ELF-1 (cell line): ENCODE data around the gene BPIFB6.
A peak's percentile ranks its signal among the peaks of the same experiment; 100 is the strongest.

Experiments used
- DNase-seq: peaks from one replicate; pipeline ENCODE4 v3.0.0-alpha.2; 2016; ENCODE audit warnings: low read depth, low spot score

BPIFB6 gene

DNA sequence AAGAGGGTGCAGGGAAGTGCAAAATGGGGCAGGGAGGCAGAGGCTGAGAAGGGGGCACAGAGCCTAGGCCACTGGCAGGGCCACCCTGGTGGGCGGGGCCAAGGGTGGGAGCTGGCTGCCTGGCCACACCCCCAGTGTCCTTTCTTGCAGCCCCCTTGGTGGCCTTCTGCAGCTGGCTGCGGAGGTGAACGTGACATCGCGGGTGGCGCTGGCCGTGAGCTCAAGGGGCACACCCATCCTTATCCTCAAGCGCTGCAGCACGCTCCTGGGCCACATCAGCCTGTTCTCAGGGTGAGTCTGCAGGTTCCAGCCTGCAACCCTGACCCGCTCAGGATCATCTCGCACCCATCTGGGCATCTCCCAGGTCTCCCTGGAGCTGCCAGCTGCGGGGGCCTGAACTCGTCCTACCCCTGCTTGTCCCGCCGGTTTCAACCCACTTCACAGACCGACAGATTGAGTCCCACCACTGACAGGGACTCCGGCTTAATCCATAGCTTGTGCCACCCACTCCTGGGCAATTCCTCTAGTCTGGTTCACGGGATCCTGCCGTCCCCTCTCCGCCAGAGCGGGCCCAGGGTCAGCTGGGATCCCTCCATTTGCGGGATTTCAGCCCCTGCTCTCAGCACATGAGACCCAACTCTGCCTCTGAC lies 28.4 kb downstream of the BPIFB6 start:
- no peak for DNase-seq

DNA sequence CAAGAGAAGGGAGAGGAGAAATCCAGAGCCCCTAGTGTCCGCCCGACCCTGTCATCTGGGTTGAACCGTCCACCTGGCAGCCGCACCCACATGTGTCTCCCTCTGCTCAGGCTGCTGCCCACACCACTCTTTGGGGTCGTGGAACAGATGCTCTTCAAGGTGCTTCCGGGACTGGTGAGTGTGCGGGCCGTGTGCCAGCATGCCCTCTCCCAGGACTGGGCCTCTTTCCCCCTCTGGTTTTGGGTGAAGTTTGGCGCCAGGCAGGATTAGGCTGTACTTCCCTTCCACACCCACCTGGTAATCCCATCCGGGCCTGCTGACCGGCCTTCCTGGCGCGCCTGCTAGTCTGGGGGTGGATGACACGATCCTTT lies 30.2 kb downstream of the BPIFB6 start:
- DNase-seq = no peak

DNA sequence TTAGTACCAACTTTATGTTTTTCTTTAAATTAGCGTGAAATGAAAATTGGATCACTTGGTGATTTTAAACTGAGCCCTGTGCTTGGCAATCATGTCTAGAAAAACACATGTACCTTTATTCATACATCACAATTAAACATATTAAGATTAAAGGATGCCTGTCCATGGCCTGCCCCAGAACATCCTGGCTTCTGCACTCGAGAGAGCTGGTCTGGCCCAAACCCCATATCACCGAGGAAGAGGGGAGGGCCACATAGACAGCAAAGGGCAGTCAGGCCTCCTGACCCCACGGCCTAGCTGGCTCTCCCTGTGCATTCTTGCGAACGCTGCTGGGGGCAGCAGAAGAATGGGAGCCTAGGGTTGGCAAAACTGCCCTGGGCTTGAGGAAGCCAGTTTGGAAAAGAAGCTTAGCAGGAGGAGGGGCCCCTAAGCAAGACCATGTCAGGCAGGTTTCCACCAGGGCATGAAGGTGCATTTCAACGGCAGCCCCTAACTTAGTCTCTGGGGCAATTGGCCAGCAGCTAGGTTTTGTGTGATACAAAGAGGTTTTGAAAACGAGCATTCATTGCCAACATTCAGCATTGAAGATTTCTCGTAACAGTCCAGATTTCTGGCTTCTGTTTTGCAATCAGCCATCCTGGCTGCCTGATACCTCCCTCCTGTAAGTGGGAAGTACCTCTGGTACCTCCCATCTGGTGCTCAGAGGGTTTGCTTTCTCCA lies 30.8 kb downstream of the BPIFB6 start:
- peak; percentile 44 for DNase-seq

DNA sequence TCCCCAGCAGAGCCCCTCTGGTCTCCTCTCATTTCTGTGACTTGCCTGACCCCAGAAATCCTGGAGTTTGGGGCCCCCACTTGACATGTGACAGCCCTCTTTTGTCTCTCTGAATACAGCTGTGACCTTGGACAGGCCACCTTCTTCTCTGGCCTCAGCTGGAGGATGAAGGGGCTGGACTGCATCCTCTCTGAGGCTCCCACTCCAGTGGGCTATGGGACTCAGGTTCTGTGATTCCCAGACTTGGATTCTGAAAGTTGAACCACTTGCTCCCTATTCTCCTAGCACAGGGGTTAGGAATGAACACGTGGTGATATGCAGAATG lies 31.3 kb downstream of the BPIFB6 start:
- DNase-seq = no peak

DNA sequence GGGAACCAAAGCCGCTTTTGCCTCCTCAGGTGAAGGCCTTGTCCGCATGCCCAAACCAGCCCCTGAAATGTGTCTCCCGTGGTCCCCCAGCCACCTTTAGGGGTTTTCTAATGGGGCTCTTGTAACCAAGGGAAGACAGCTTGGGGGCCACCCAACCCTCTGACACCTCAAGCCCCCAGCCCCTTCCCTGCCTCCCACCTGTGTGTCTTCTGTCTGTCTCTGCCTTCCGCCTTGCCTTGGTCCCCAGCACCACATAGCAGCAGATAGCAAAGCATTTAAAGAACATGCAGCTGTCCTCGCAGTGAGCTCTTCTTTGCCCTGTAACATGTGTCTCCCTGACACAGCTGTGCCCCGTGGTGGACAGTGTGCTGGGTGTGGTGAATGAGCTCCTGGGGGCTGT lies 31.8 kb downstream of the BPIFB6 start:
- no peak for DNase-seq

DNA sequence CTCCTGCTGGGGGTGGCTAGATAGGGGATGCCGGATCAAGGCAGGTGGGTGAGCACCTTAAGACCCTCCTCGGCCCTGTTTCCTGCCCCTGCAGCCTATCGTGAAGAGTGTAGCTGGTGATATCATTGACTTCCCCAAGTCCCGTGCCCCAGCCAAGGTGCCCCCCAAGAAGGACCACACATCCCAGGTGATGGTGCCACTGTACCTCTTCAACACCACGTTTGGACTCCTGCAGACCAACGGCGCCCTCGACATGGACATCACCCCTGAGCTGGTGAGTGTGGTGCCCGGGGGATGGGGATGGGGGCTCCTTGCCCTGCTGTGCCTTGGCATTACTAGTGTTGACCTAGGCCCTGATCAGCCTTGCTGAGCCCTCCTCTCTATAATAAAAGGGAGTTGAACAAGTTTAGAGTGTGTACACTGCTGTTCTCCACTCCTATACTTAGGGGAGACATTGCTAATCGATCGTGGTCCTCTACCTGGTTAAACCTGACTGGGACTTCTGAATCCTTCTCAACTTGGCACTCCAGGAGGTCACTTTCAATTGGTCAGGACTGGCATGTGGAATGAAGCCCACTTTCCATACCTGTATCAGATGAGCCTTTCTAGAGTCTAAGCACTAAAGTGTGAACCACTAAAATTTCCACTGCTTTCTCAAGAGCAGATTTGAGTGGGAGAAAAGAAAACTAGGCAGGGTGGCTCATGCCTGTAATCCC lies 33.3 kb downstream of the BPIFB6 start:
- no peak for DNase-seq

DNA sequence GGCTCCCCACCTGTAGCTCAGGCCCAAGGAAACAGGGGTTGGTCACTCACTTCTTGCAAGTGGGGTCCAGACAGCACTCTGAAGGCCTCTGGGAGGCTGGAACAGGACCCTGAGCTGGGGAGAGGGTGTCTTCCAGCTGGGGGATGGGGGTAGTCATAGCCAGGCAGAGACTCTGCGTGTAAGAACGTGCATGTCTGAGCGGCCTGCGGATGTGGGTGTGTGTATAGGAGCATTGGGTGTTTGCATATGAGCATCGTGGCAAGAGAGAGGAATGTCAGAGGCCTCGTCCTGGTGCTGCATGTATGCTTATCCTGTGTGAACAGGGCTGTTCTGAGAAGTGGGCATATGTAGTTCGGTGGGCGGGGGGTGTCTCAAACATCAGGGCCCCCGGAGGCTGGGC lies 34.3 kb downstream of the BPIFB6 start:
- DNase-seq = no peak

DNA sequence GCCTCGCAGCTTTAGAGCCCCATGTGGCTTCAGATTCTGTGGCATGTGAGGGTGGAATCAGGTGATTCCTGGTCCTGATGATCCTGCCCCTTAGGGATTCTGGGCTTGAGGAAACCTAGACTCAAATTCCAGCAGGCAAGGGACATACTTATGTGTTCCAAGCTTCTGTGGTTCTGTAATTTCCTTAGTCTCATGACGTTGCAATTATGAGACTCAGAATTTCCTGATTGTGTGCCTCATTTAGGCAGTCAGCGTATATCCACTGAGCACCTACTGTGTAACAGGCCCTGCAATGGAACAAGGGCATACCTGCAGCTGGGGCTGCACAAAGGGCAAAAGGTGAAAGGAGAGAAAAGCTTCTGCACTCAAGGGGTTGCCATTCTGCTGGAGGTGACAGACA lies 36.4 kb downstream of the BPIFB6 start:
- no peak for DNase-seq

DNA sequence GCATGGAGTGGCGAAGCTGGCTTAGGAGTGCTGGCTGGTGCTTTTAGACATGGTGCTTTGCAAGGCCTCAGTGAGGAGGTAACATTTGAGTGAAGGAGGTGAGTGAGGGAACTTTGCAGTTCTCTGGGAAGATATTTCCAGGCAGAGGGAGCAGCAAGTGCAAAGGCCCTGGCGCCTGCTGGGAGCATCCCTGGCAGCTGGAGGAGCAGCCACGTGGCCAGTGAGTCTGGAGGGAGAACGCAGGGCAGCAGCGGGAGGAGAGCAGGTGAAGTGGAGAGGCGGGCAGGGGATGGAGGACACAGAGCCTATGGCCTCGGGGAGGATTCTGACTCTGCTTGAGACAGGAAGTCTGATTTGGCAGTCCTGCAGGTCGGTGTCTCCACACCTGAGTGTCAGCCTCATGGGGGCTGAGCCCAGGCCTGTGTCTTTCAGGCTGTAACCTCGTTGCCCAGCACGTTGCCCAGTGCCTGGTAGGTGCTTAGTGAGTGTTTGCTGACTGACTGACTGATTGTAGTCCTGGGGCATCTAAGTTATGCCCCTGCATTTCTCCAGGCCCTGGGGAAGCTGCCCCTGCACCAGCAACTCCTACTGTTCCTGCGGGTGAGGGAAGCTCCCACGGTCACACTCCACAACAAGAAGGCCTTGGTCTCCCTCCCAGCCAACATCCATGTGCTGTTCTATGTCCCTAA lies 36.9 kb downstream of the BPIFB6 start:
- DNase-seq = no peak

DNA sequence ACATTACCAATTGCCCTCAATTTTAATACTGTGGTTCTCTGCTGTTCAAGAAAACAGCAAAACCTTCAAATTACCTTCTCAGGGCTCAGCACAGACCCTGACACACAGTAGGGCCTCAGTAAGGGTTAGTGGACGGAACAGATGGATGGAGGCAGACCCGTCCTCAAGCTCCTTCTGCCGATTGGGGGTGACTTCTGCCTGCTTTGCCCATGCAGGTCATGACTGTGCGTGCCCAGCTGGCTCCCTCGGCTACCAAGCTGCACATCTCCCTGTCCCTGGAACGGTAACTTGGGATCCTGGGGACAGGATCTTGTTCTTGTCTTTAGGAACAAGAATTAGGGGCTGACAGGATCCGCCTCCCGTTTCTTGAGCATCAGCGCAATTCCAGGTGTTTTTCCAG lies 38.2 kb downstream of the BPIFB6 start:
- no peak for DNase-seq

DNA sequence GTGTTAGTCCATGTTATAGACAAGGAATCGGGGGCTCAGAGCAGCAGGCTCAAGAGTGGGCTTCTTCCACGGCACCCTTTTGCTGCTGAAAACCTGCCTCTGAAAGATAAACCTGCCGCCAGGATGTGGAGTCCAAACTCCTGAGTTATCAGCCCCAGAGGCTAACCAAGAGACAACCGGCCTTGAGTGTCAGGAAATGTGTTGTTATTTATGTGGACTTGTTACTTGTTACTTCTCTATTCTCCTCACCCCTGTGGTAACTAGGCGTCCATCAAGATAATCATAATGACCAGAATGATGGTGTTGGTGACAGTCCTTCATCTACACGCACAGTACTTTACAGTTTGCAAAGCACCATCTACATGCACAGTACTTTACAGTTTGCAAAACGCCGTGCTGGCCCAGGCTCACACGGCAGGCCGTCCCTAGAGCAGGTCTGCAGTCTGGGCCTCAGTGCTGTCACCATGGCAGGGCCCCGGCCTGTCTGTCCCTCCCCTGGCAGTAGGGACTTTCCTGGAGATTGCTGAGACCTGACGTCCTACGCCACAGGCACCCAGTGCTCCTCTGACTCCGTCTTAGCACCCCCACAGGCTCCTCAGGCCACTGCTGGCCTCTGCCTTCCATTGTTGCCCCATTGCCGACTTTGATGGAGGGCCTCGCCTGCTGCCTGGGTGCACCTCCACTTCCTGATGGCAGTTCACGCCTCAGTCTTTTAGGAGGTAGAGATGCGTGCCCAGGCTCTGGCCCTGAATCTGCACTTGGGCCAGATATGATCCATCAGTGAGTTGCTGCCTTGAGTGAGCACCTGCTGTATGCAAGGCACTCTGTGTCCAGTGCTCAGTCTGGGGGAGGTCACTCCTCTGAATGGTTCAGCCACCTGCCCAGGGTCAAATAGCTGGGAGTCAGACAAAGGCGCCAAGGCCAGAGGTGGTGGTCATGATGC lies 38.9 kb downstream of the BPIFB6 start:
- no peak for DNase-seq

DNA sequence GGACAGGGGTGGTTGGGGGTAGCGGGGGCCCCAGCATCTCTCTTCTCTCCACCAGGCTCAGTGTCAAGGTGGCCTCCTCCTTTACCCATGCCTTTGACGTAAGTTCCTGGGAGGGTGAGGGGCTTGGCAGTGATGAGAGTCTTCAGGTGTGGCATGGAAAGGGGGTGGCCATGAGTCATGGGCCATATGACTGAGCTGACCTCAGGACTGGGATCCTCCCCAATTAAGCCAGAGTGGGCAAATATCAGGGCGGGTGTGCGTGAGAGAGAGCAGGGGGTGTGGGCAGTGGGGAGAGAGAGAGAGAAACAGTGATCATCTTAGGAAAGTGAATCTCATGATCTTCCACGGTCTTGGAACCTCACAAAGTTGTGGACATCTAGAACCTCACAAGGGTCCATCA lies 39.8 kb downstream of the BPIFB6 start:
- no peak for DNase-seq

DNA sequence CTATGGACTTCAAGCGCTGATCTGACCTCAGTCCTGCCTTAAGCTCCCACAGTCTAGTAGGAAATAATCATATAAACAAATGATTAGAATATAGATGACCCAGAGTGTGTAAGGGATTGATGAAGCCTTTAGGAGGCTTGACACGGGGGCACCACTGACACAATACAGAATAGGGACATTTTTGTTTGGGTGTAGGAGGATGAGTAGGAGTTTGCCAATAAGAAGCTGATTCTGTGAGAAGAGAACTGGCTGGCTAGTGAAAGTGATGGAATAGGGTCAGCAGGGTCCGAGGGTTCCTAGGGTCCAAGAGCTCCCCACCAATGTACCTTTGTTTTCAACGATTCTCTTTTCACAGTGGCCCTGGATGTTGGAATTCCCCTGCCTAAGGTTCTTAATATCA lies 40.9 kb downstream of the BPIFB6 start:
- no peak for DNase-seq

DNA sequence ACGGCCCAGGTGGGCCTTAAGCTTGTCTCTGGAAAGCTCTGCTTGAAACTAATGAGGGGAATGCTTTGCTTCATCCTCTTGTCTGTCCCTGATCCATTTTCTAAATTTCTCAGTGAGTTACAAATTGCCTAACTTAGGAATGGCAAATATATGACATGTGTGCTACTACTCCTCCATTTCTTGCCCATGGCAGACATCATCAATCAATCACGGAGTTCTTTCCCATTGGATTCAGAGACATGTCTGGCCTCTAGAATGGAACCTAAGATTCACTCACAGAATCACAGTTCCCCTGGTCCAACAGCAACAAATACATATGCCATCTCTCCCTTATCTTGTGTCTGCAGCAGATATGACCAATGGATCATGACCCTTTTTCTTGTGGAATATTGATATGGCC lies 41.4 kb downstream of the BPIFB6 start:
- no peak for DNase-seq

DNA sequence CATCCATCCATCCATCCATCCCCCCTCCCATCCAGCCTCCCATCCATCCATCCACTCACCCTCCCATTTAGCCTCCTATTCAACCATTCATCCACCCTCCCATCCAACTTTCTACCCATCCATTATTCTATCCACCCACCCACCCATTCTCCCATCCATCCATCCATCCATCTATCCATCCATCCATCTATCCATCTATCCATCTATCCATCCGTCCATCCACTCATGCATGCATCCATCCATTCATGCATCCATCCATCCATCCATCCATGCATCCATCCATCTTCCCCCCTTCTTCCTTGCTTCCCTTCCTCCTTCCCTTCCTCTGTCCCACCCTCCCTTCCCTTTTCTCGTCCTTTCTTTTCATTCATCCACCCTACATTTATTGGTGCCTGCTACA lies 43.2 kb downstream of the BPIFB6 start:
- DNase-seq = no peak

DNA sequence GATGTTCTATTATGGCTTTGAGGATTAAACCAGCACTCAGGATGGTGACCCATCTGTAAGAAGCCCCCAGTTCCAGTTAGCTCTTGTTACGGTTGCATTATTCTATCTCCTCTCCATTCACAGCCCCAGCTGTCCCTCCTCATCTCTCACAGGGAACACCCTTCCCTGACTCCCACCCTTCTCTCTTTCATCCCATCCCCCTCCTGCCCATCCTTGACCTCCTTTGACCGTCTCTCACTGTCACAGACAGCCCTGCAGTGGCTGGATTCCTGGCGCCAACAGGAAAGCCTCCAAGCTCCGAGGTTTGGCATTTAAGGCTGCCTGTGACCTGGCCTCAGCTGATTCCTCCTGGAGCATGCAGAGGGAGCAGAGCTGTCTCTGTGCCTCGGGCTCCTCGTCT lies 43.8 kb downstream of the BPIFB6 start:
- DNase-seq = no peak

DNA sequence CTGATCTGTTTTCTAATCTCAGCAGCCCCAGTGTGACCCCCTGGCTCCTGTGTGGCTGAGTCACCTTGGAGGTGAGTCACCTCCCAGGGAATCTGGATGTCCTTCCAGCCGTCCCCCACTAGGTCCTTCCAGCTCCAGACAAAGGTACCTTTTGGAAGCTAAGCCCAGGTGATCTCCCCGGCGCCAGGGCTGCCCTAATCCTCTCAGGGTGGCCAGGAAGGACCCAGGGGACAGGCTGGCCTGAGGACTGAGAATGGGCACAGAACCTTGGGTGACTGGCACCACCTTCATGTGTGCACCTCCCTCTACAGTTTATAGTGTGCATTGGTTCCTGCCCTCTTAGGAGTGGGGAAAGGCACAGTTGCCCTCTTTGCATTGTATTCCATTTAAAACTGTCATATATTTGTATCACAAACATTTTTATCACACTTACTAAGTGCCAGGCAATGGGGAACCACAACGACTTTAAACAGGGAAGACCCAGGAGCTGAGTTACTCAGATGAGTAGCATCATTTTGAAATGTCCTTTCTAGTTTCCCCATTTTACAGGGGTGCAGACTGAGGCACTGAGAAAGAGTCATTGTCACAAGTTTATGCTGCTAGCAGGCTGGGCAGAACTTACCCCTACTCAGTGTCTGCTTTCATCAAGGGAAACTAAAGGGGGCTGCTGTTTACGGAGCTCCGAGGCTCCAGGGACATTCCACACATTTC lies 45.4 kb downstream of the BPIFB6 start:
- peak; percentile 54 for DNase-seq

DNA sequence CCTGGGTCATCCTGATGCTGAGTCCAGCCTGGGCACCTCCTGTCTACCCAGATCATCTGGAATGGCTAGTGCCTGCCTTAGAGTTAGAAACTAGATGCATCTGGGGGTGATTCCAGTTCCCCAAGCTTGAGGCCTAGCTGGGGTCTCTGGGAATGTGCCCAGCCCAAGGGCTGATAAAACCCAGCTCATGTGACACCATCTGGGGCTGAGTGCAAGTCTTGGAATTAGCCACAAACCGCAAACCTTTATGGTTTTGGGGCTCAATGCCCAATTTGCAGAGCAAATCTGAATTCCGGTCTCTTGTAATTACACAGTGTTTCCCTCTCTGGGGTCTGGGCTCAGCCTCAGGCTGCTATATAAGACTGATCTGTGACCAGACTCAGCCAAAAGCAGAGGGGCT lies 47.8 kb downstream of the BPIFB6 start, which contains the start of gene BPIFB4:
Gene BPIFB4 (plus strand): TSS at position 385 of the 400 bp plus-strand sequence. CDS start 1,884 bp downstream, outside the sequence.
- DNase-seq = no peak

DNA sequence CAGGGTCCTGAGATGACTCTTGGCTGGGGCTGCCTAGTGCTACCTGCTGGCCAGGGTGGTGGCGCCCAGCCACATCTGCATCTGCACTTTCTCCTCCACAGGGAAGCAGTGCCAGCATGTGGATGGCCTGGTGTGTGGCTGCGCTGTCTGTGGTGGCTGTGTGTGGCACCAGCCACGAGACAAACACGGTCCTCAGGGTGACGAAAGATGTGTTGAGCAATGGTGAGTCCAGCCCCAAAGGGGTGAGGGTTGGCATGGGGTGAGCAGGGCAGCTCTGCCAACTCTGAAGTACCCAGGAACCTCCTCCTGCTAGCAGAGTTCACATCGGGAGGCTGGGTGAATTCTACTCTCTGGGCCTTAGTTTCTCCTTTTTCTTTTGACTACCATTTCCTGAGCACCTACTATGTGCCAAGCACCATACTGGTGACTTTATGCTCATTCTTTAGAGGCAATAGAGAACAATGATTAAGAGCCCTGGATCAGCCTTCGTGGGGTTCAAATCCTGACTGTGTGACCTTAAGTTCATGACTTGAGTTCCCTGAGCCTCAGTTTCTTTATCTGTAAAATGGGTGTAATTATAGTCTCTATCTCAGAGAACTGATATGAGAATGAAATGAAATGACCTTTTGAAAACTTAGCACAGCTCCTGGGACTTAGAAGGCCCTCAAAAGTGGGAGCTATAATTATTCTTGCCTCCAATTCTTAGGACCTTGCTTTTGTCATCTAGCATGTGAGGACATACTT lies 50.1 kb downstream of the BPIFB6 start:
- DNase-seq = no peak

DNA sequence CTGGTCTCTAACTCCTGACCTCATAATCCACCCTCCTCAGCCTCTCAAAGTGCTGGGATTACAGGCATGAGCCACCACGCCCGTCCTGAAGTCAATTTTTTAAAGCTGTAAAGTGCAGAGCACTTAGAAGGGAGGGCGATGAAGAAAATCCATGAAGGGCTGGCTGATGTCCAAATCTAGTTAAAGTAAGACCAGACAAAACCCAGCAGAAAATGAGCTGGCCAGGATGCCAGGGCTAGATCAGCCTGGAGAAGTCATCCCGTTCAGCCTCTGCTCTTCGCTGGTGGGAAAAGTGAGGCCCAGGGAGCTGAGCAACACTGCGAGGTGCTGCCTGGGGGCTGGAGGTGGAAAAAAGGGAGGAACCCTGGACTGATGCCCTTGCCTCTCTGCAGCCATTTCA lies 51.1 kb downstream of the BPIFB6 start:
- DNase-seq = no peak
